CD4-positive, CD25-positive, alpha-beta regulatory T cell (primary cell): Measurements from ENCODE around the gene COL19A1. TPM values are rescaled to one million over a fixed set of nuclear protein-coding genes. Genes with fewer than 3 reads are reported as not detected.

Experiments used
- ATAC-seq, 2 donors: fragments of 150-1000 bp; cut with Tn5 transposase; one replicate each; pipeline ENCODE4 v1.10.0; 2021; ENCODE audit warnings: low read depth in 2 of 2, moderate number of reproducible peaks in 2 of 2, moderate library complexity in 1 of 2
- DNase-seq, 3 donors: peaks; one replicate each; pipeline versions ENCODE4 v3.0.0 to v3.0.0-alpha.2; 2012 to 2022; ENCODE audit warnings: mixed read lengths in 1 of 3
- H3K27ac ChIP-seq: one replicate; pipeline ENCODE4 v1.7.0; 2013; ENCODE audit warnings: mild to moderate bottlenecking, low read length; ENCODE audit not compliant: insufficient read depth, poor library complexity, severe bottlenecking
- H3K27me3 ChIP-seq: one replicate; pipeline ENCODE4 v1.7.0; 2013; ENCODE audit warnings: low read length; ENCODE audit not compliant: control insufficient read depth, insufficient read depth
- H3K36me3 ChIP-seq: one replicate; pipeline ENCODE4 v1.7.0; 2013; ENCODE audit warnings: mild to moderate bottlenecking, low read length, moderate library complexity; ENCODE audit not compliant: control insufficient read depth, insufficient read depth
- H3K4me1 ChIP-seq: 2 replicates; pipeline ENCODE4 v1.7.0; 2013; ENCODE audit warnings: mild to moderate bottlenecking, low read length; ENCODE audit not compliant: insufficient read depth, control insufficient read depth, poor library complexity, severe bottlenecking
- H3K4me3 ChIP-seq: one replicate; pipeline ENCODE4 v1.7.0; 2013; ENCODE audit warnings: low read depth, mild to moderate bottlenecking, low read length, moderate library complexity
- H3K9me3 ChIP-seq, 2 experiments: 1 replicate in 1 of 2; 2 replicates in 1 of 2; pipeline ENCODE4 v1.7.0; 2013; ENCODE audit warnings: low read length in 2 of 2, mild to moderate bottlenecking in 1 of 2, moderate library complexity in 1 of 2; ENCODE audit not compliant: control insufficient read depth in 2 of 2
- H3K27ac Mint-ChIP-seq, 3 donors: one replicate each; pipeline ENCODE4 v1.8.0; 2020 to 2022; ENCODE audit warnings: mild to moderate bottlenecking in 3 of 3, mixed read lengths in 3 of 3, moderate library complexity in 2 of 3
- H3K27me3 Mint-ChIP-seq: one replicate; pipeline ENCODE4 v1.8.0; 2022; ENCODE audit warnings: mild to moderate bottlenecking, mixed read lengths
- H3K36me3 Mint-ChIP-seq: one replicate; pipeline ENCODE4 v1.8.0; 2020; ENCODE audit warnings: mixed read lengths
- H3K4me1 Mint-ChIP-seq, 4 donors: one replicate each; pipeline ENCODE4 v1.8.0; 2020 to 2022; ENCODE audit warnings: mixed read lengths in 4 of 4, mild to moderate bottlenecking in 1 of 4
- H3K4me3 Mint-ChIP-seq, 4 donors: one replicate each; pipeline ENCODE4 v1.8.0; 2020 to 2022; ENCODE audit warnings: mild to moderate bottlenecking in 4 of 4, mixed read lengths in 4 of 4, moderate library complexity in 3 of 4
- H3K9me3 Mint-ChIP-seq, 7 donors: one replicate each; pipeline ENCODE4 v1.8.0; 2020 to 2022; ENCODE audit warnings: mixed read lengths in 7 of 7, mild to moderate bottlenecking in 3 of 7, moderate library complexity in 2 of 7
- polyA plus RNA-seq, 4 donors: library from polyadenylated mRNA; unstranded; fragments of 300-500 nt; fragmentation: Illumina TruSeq; gene quantifications; one replicate each; pipeline ENCODE4 v1.2.3, GENCODE V29; 2021
- total RNA-seq: library from RNA; stranded (reverse); gene quantifications from one replicate; pipeline ENCODE4 v1.2.3, GENCODE V29; 2022

COL19A1 gene
- total and polyA plus RNA-seq, 5 donors from 2014 or later, result 0.17 TPM; not detected in 4

DNA sequence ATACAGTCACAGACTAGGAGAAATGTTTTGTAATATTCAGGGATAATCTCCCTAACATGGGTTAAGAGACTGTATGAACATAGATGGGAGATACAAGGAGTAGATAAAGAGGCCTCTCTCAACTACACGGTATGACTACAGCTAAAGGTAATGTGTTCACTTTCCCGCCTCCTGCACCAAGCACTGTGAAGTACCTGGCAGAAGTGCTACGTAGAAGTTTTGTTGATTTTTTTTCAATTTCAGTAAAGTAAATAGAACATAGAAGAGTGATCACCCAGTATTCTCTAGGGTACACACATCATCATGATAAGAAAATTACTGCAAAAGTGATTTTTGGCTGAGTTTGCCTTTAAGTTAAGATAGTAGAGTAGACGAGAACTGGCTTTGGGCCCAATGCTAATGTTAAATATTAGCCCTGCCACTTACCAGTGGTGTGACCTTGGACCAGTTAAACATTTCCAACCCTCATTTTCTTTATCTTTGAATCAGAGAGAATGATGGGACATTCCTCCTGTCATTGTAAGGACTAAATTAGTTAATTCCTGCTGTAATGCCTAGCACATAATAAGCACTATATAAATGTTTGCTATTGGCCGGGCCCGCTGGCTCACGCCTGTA, 253.0 kb downstream of the COL19A1 start:
- Mint-ChIP-seq H3K9me3 (peaks cover 0 to 3% (median 0%) of the 10 kb centered on the region in 7 donors), H3K27ac (no peak overlapping the region)
- DNase-seq, result no peak

DNA sequence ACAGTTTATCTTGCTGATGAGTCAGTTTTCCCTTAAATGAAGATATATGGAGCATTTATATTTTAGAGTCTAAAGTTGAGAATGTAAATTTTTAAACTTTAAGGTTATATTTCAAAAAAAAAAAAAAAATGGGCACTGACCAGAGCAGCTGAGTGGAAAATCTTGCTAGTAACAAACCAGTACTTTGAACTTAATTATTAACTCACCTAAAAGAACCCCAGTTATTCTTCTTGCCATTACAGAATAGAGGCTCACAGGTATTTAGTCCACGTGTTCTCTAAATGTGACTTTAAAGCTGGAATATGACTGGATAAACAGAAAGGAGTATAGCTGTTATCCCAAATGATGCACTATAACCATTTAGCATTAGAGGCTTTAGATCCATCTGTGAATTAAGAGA, 258.1 kb downstream of the COL19A1 start:
- peaks cover 2% of the 10 kb centered on the region for H3K27me3 ChIP-seq
- DNase-seq (no peak), ATAC-seq (no peak)
- no peaks in the 10 kb centered on the region for H3K36me3 Mint-ChIP-seq
- H3K36me3 ChIP-seq, result no peaks in the 10 kb centered on the region
- H3K4me1 ChIP-seq, result no peaks in the 10 kb centered on the region
- H3K27me3 Mint-ChIP-seq, result no peaks in the 10 kb centered on the region
- H3K4me1 Mint-ChIP-seq, result no peaks in the 10 kb centered on the region
- H3K27ac ChIP-seq, result no peak overlapping the region
- H3K4me3 Mint-ChIP-seq, result no peak overlapping the region
- no peak overlapping the region for H3K4me3 ChIP-seq
- H3K9me3 Mint-ChIP-seq, result peaks cover 0 to 3% (median 0%) of the 10 kb centered on the region in 7 donors
- no peaks in the 10 kb centered on the region for H3K9me3 ChIP-seq
- no peak overlapping the region for H3K27ac Mint-ChIP-seq

More for the DNA sequence above, 253.0 kb downstream of the COL19A1 start:
- no peaks in the 10 kb centered on the region for H3K4me1 ChIP-seq
- no peaks in the 10 kb centered on the region for H3K36me3 Mint-ChIP-seq
- H3K27me3 Mint-ChIP-seq, result no peaks in the 10 kb centered on the region
- no peak overlapping the region for H3K4me3 ChIP-seq
- no peak overlapping the region for H3K27ac ChIP-seq
- no peak overlapping the region for H3K4me3 Mint-ChIP-seq
- no peaks in the 10 kb centered on the region for H3K4me1 Mint-ChIP-seq
- no peak for ATAC-seq
- H3K27me3 ChIP-seq, result no peaks in the 10 kb centered on the region
- H3K36me3 ChIP-seq, result no peaks in the 10 kb centered on the region
- H3K9me3 ChIP-seq, result no peaks in the 10 kb centered on the region

DNA sequence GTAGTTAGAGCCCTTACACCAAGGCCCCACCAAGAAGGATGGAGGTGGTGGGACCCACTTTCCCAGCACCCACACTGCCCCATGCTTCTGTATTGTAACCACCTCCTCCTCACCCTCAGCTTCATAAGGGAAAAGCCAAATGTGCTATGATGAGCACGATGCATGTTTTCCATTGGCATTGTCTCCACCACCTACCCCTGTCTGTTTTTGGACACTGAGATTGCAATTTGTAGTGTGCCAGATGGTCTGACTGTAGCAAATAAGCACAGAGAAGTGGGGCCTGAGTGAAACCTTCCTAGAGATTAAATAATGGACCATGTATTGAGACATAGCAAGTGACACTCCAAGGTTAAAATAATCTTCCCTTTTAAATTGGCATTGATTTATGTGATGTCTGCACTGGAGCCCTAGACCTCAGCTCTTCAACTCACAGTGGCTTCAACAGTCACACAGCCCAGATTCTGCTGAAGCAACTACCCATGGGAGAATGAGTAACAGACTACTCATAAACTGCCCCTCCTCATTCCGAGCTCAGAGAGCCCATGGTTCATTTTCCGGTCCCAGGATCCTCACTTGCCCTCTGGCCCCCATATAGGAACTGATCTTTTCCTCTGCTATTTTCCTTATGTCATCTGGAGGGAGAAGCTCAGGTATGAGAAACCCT, 258.7 kb downstream of the COL19A1 start:
- DNase-seq (no peak), ATAC-seq (no peak)
- Histone ChIP-seq H3K27ac (no peak overlapping the region), H3K4me1 (no peaks in the 10 kb centered on the region), H3K36me3 (no peaks in the 10 kb centered on the region), H3K9me3 (no peaks in the 10 kb centered on the region), H3K27me3 (peaks cover 2% of the 10 kb centered on the region), H3K4me3 (no peak overlapping the region)
- no peak overlapping the region for H3K4me3 Mint-ChIP-seq
- no peaks in the 10 kb centered on the region for H3K27me3 Mint-ChIP-seq
- no peaks in the 10 kb centered on the region for H3K4me1 Mint-ChIP-seq
- H3K27ac Mint-ChIP-seq, result no peak overlapping the region
- peaks cover 0 to 3% (median 0%) of the 10 kb centered on the region in 7 donors for H3K9me3 Mint-ChIP-seq
- no peaks in the 10 kb centered on the region for H3K36me3 Mint-ChIP-seq

DNA sequence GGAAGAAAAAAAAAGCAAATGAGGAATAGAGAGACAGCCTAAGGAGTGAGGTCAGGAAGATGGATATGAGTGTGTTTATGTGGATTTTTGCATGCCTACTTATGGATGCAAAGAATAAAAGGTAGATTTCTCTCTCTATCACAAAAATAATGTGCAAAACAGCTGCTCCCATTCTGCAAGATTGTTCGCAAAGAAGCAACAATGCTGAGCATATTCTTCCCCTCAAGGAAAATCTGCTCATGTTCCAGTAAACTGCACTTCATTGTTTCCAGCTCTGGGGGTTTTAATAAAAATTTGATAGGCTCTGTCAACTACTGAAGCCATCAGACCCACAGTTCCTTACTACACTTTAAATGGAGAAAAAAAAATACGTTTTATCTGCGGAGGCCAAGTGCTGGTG, 259.2 kb downstream of the COL19A1 start:
- Mint-ChIP-seq H3K36me3 (no peaks in the 10 kb centered on the region), H3K4me1 (no peaks in the 10 kb centered on the region), H3K27me3 (no peaks in the 10 kb centered on the region), H3K4me3 (no peak overlapping the region), H3K9me3 (peaks cover 0 to 3% (median 0%) of the 10 kb centered on the region in 7 donors), H3K27ac (no peak overlapping the region)
- ATAC-seq (no peak), DNase-seq (no peak)
- Histone ChIP-seq H3K4me1 (no peaks in the 10 kb centered on the region), H3K36me3 (no peaks in the 10 kb centered on the region), H3K4me3 (no peak overlapping the region), H3K27ac (no peak overlapping the region), H3K9me3 (no peaks in the 10 kb centered on the region), H3K27me3 (peaks cover 2% of the 10 kb centered on the region)

DNA sequence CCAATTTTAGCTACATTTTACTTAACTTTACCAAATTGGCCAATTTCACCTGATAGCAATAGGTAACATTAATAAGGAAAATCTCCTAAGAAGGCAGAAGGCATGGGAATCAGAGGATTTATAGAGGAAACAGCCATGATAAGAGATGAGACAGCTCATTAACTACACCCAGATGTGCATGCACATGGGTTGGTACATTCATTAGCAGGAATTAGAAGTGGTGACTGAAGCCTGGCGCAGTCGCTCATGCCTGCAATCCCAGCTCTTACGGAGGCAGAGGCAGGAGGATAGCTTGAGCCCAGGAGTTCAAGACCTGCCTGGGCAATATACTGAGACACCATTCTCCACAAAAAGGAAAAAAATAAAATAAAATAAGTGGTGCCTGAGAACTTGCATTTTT, 263.0 kb downstream of the COL19A1 start:
- no peaks in the 10 kb centered on the region for H3K9me3 Mint-ChIP-seq
- H3K9me3 ChIP-seq, result no peaks in the 10 kb centered on the region
- no peak overlapping the region for H3K27ac ChIP-seq
- H3K27me3 ChIP-seq, result peaks cover 2% of the 10 kb centered on the region
- H3K4me1 ChIP-seq, result no peaks in the 10 kb centered on the region
- no peak overlapping the region for H3K27ac Mint-ChIP-seq
- H3K36me3 ChIP-seq, result no peaks in the 10 kb centered on the region
- H3K36me3 Mint-ChIP-seq, result no peaks in the 10 kb centered on the region
- H3K4me3 Mint-ChIP-seq, result no peak overlapping the region
- no peak for ATAC-seq
- no peak for DNase-seq
- no peak overlapping the region for H3K4me3 ChIP-seq
- peaks cover 4% of the 10 kb centered on the region for H3K27me3 Mint-ChIP-seq
- H3K4me1 Mint-ChIP-seq, result no peaks in the 10 kb centered on the region

DNA sequence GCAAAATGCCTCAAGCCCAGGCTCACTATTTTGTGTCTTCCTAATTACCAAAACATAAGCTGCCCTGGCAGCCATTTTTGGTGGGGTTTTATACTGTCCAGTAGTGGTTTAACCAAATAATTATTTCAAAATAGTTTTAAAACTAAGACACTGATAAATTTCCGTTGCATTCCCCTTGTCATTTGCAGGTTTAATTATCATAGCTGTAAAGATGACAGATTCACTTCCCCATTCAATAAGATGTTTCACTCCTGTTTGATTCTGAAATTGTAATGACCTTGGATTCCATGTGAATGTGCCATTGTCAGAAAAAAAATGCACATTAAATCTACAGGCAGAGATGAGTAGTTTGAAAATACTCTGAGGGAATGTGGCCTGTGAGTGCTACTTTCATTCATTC, 264.5 kb downstream of the COL19A1 start:
- H3K4me3 Mint-ChIP-seq, result no peak overlapping the region
- Histone ChIP-seq H3K9me3 (no peaks in the 10 kb centered on the region), H3K4me3 (no peak overlapping the region), H3K27me3 (peaks cover 2% of the 10 kb centered on the region), H3K4me1 (no peaks in the 10 kb centered on the region), H3K36me3 (no peaks in the 10 kb centered on the region), H3K27ac (no peak overlapping the region)
- no peak for DNase-seq
- no peak for ATAC-seq
- no peaks in the 10 kb centered on the region for H3K4me1 Mint-ChIP-seq
- H3K9me3 Mint-ChIP-seq, result no peaks in the 10 kb centered on the region
- no peak overlapping the region for H3K27ac Mint-ChIP-seq
- peaks cover 4% of the 10 kb centered on the region for H3K27me3 Mint-ChIP-seq
- no peaks in the 10 kb centered on the region for H3K36me3 Mint-ChIP-seq

DNA sequence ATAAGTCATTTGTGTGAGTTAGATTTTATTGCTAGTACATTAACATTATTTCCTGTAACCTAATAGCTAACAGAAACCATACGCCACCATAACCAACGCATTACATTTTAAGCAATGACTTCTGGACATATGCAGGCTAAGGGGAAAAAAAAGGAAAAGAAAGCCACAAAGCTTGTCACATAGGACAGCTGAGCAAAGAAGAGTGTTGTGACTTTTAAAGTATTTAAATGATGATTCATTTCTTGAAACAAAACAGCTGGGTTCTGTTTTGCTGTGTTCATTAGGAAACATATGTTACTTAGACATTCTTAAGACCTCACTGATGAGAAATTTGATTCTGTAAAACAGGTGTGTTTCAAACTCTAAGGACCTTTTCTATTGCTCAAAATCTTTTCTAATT, 265.2 kb downstream of the COL19A1 start:
- H3K9me3 Mint-ChIP-seq, result no peaks in the 10 kb centered on the region

DNA sequence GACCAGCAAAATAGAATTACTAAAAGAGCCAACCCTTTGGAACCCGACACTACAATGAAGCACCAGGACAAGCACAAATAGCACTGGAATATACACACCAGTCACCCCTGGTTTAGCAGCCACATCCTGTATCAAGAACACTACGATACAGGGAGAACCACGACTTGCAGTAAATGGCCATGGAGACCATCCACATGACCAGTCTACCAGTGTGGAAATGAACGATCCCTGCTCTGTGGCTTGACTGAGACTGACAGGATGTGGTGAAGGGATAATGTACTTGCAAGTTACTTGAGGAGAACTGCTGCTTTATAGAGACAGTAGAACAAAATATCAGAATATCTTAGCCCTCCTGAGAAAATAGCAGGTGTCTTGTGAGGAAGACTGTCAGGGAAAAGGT, 266.9 kb downstream of the COL19A1 start:
- Histone ChIP-seq H3K4me1 (no peaks in the 10 kb centered on the region), H3K36me3 (no peaks in the 10 kb centered on the region), H3K9me3 (no peaks in the 10 kb centered on the region), H3K27ac (no peak overlapping the region), H3K27me3 (no peaks in the 10 kb centered on the region), H3K4me3 (no peak overlapping the region)
- no peak overlapping the region for H3K4me3 Mint-ChIP-seq
- no peak overlapping the region for H3K27ac Mint-ChIP-seq
- no peaks in the 10 kb centered on the region for H3K9me3 Mint-ChIP-seq
- H3K4me1 Mint-ChIP-seq, result no peaks in the 10 kb centered on the region
- H3K27me3 Mint-ChIP-seq, result peaks cover 7% of the 10 kb centered on the region
- DNase-seq (peak in 1 of 3 donors; percentile 12), ATAC-seq (no peak)
- no peaks in the 10 kb centered on the region for H3K36me3 Mint-ChIP-seq

More for the DNA sequence above, 265.2 kb downstream of the COL19A1 start:
- no peak for ATAC-seq
- Mint-ChIP-seq H3K4me3 (no peak overlapping the region), H3K27ac (no peak overlapping the region), H3K4me1 (no peaks in the 10 kb centered on the region), H3K36me3 (no peaks in the 10 kb centered on the region), H3K27me3 (peaks cover 4% of the 10 kb centered on the region)
- H3K4me1 ChIP-seq, result no peaks in the 10 kb centered on the region
- peaks cover 2% of the 10 kb centered on the region for H3K27me3 ChIP-seq
- H3K4me3 ChIP-seq, result no peak overlapping the region
- H3K27ac ChIP-seq, result no peak overlapping the region
- H3K9me3 ChIP-seq, result no peaks in the 10 kb centered on the region
- no peaks in the 10 kb centered on the region for H3K36me3 ChIP-seq
- DNase-seq, result no peak
